Measurements from ENCODE around the gene CACNA1C.
"Not testable (repeated sequence)": the region's sequence is repeated elsewhere in the genome, so short reads cannot be mapped to it uniquely, and the experiment has no call there.

The CACNA1C gene

GRCh38 chr12:2465681-2466080 lies 412.9 kb downstream of the CACNA1C start:
- DNase-seq, result no peak

DNA sequence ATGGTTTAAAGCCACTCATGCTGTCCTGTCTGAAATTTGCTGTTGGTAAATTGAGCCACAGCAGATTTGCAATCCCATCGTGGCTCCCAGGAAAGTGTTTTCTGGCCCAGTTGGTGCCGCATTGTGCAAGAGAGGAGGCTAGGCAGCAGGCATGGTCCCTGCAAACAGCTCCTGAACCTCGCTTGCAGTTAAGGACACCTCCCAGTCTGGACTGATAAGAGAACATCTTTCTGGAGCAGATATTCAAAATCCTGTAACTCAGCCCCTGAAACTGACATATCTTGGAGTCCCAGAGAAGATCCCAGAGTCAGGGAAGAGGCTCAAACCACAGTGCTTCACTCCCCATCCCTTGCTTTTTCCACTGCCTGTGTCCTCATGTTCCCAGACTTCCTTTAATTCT lies 413.4 kb downstream of the CACNA1C start:
- no peak for DNase-seq

- no peak for DNase-seq
These were observed 414.8 kb downstream of the CACNA1C start for GRCh38 chr12:2467447-2468195.

- DNase-seq, result peak; percentile 94 to 96
These were observed 423.2 kb downstream of the CACNA1C start for GRCh38 chr12:2475984-2476383.

GRCh38 chr12:2477009-2477766 lies 424.4 kb downstream of the CACNA1C start:
- DNase-seq, result peak in 1 of 2 experiments; percentile 61

- DNase-seq, result no peak
These were observed 427.2 kb downstream of the CACNA1C start for GRCh38 chr12:2479851-2480535.

DNA sequence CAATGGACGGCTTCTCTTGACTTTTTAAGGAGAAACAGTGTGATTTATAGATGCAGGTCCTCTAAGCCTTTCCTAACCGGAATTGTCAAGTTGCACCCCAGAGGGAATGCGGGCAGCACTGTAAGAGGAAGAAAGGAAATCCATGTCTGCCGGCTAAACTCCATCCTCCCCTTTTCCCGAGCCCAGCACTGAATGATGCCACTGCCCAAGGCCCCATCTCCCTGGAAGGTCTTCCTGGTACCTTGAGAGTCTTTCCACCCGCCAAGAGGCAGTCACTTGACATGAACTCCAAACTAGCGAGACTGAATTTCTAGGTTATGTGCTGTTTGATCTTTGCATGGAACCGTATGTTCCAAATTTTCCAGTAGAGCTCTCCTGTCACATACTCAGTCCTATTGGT lies 428.6 kb downstream of the CACNA1C start:
- no peak for DNase-seq

DNA sequence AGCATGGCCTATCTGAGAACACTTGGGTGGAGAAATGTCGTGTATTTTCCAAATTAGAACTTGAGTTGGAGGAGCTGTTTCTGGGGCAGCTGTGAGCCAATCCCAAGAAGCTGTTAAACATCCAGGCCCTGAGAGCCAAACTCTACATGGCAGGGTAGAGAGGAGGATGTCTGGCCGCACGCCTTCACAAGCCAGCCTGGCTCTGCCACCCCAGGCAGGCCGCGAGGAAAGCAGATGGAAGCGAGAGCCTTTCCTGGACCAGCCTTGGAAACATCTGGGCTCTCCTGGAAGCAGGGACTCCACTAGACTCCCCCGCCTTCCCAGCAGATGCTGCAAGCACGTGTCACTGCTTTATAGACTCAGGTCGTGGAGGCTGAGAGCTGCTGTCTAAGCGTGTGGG lies 429.2 kb downstream of the CACNA1C start:
- peak; percentile 37 to 84 for DNase-seq

DNA sequence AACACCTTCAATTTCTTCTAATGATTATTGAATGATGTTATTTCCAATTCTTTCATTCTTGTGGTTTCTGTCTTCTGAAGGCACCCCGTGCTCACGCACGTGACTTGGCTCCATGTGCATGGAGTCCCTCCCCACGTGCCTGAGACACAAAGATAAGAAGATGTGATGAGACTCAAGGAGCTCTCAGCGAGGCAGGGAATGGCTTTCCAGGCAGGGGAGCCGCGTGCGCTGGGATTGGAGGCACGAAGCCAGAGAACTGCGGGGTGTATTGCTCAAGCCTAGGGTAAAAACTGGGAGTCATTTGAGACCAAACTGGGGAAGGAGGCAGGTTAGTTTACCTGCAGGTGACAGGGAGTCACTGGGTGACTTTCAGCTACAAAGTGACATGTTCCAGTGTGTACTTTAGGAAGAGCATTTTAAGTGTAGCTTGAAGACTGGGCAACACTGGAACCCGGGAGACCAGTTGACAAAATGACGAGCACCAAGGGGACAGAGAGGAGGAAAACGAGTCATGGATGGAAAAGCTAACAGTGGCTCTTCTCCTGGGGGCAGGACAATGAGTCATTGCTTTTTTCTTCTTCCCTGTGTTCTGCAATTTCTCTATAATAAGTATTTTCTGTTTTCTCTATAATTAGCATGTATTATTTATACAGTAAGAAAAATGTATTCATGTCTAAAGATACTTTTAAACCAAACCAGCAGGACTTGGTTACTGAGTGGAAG lies 430.3 kb downstream of the CACNA1C start:
- no peak for DNase-seq

DNA sequence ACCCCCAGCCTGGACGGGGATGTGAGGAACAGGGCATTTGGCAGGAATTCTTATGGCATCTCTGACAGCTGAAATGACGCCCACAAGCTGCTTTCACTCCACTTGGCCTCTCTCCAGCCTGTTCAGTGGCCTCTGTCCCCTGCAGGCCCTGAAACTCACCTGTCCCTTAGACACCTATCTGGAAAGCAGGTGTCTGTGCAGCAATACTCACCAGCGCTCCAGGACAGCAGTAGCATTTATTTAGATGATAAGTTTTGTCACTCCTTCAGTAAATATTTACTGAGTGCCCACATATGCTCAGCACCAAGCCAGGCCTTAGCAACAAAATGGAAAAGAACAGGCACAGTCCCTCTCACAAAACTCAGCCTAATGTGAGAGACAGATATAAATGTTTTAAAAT lies 430.9 kb downstream of the CACNA1C start:
- DNase-seq, result no peak

DNA sequence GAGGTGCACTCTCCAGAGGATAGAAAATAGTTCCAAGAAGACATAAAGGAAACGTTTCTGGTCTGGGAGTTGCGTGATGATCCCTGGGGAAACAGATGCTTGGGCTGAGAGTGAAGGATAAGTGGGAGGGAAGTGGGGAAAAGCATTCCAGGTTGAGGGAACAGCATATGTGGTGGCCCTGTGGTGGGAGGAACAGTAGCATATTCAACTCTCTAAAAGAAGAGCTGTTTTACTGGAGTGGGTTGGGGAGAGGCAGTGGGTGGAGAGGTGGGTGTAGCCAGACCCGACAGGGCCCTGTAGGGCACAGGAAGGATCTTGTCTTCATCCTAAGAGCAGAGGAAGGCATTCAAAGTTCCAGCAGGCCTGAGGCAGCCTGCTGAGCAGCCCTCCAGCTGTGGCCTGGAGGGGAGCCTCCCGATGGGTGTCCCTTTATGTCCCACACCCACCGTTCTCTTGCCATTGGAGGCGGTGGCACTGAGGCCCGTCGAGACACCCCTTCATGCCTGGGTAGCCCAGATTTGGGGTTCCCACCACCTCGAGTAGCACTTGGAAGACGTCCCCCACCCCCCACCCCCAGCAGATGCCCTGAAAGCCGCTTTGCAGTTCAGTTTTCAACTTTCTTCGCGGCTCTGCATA lies 431.5 kb downstream of the CACNA1C start:
- no peak for DNase-seq

DNA sequence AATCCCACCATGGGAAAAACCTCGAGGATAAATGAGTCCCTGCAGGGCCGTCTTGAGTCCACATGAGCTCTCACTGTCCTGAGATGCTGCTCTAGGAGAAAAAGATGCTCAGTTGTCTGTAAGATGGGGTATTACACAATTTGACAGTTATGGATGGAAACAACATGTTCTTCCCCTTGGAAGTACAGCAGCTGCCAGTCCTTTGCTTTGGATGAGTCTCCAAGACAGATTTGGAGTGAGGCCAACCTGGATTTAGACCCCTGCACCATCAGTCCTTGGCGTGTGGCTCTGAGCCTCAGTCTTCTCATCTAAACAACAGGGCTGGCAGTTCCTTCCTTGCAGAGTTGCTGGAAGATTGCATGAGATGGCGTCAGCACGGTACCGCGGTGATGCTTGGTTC lies 432.9 kb downstream of the CACNA1C start:
- peak; percentile 45 to 87 for DNase-seq

- DNase-seq, result no peak
These were observed 434.0 kb downstream of the CACNA1C start for GRCh38 chr12:2486796-2487195.

- no peak for DNase-seq
These were observed 434.5 kb downstream of the CACNA1C start for GRCh38 chr12:2487278-2487677.

DNA sequence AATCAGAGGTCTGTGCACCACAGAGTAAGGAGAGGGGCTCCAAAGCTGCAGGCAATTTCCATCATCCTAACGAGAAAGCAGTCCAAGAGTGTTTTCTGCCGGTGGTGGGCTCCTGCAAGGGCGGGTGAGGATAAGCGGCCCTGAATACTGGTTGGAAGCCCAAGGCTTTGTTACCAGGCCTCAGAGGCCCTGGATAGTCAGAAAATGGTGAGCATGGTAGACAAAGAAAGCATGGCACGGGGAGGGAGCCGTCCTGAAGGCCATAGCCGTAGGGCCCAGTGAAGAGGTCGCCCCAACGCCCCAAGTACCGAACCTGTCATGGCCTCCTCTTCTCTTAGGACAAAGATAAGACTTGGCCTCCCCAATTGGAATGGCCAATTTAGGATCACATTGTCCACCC lies 435.3 kb downstream of the CACNA1C start:
- DNase-seq, result no peak

GRCh38 chr12:2488596-2488995 lies 435.8 kb downstream of the CACNA1C start:
- DNase-seq, result no peak

GRCh38 chr12:2489275-2489674 lies 436.5 kb downstream of the CACNA1C start:
- peak; percentile 92 to 93 for DNase-seq

DNA sequence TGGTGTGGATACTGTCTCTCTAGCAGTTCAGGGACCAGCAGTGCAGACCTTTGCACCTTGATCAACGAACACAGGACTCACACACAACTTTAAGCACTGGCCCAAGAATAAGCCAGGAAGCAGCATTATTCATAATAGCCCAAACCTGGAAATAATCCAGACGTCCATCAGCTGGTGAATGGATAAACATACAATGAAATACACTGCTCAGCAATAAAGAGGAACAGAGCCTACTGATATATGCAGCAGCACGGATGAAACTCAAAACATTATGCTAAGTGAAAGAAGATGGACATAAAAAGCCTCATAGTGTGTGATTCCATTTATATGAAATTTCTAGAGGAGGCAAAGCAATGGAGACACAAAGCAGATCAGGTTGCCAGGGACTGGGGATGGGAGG lies 438.0 kb downstream of the CACNA1C start:
- DNase-seq, result no peak

GRCh38 chr12:2491349-2491748 lies 438.6 kb downstream of the CACNA1C start:
- not testable (repeated sequence) for DNase-seq

- DNase-seq, result no peak
These were observed 439.4 kb downstream of the CACNA1C start for GRCh38 chr12:2492236-2492635.

DNA sequence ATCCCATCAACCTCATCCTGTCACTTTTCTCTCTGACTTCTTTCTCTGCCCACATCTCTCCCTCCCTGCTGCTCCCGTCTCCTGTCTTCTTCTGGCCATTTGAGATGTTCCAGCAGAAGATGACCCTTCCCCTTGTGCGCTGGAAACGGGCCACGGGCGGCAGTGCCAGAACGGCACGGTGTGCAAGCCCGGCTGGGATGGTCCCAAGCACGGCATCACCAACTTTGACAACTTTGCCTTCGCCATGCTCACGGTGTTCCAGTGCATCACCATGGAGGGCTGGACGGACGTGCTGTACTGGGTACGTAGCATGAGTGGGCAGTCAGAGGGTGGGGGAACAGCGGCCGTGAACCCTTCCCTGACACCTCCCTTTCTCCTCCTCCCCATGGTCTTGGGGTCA lies 440.3 kb downstream of the CACNA1C start:
- no peak for DNase-seq

GRCh38 chr12:2494486-2495192 lies 441.9 kb downstream of the CACNA1C start:
- DNase-seq, result no peak

Measured in NCI-H524 (cell line).